PC-3 (cell line): ENCODE measurements around the gene FOXRED1.

Source experiments
- EZH2 ChIP-seq: fragments of 300-600 bp; sonication (generic); IDR thresholded peaks from one replicate; pipeline ENCODE4 v1.6.1; 2017; ENCODE audit warnings: antibody characterized with exemption, mild to moderate bottlenecking, low read length; ENCODE audit not compliant: unreplicated experiment
- EZH2phosphoT487 ChIP-seq: fragments of 300-600 bp; sonication (generic); IDR thresholded peaks from 2 replicates; pipeline ENCODE4 v1.6.1; 2018; ENCODE audit warnings: mild to moderate bottlenecking, antibody characterized with exemption, low read length, borderline replicate concordance
- TF ChIP-seq, protein P1 (sequence below): fragments of 300-600 bp; sonication (generic); conservative IDR thresholded peaks from 2 replicates; pipeline ENCODE4 v1.5.1; 2017; ENCODE audit warnings: antibody characterized with exemption, low read depth, mild to moderate bottlenecking, low read length

DNA sequence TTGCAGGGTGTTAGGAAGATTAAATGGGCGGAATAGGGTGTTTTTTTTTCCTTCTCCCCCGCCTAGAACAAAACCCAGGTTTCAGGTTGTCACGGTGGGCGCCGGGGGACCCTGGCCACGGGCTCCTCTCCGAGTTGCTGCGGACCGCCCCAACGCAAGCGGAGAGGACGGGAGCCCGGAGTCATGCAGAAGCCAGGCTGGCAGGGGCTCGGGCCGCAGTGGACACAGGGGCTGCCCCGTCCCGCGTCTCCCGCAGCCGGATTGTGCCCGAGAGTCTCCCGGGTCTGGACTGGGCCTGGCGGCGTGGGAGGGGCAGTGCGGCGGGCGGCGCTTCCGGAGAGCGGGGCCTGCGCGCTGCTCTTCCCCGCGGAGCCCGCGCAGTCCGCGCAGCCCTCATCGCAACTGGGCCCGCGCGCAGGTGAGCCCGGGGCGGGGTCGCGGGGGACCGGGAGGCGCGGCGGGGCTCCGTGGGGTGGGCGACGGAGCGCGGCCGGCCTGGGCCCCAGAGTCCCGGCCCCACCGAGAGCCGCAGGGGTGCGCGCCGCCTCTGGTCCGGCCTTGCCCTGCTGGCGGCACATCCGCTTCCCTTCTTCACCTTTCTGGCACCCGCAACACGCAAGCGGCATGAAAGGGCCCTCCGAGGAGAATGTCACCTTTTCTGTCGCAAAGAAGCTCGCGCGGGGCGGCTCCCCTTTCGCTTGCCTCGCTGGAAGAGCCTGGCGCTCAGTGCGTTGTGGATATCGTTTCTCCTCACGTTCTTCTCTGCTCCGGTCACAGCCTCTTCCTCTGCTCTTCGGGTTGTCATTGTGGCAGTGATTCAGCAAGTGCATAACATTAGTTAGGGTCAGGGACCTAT is 14.0 kb downstream of the FOXRED1 start, which contains the start of gene TIRAP:
- TF ChIP-seq, protein P1, sequence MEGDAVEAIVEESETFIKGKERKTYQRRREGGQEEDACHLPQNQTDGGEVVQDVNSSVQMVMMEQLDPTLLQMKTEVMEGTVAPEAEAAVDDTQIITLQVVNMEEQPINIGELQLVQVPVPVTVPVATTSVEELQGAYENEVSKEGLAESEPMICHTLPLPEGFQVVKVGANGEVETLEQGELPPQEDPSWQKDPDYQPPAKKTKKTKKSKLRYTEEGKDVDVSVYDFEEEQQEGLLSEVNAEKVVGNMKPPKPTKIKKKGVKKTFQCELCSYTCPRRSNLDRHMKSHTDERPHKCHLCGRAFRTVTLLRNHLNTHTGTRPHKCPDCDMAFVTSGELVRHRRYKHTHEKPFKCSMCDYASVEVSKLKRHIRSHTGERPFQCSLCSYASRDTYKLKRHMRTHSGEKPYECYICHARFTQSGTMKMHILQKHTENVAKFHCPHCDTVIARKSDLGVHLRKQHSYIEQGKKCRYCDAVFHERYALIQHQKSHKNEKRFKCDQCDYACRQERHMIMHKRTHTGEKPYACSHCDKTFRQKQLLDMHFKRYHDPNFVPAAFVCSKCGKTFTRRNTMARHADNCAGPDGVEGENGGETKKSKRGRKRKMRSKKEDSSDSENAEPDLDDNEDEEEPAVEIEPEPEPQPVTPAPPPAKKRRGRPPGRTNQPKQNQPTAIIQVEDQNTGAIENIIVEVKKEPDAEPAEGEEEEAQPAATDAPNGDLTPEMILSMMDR = no peak
- TF ChIP-seq EZH2phosphoT487 (no peak), EZH2 (no peak)
